ENCODE measurements around the gene CATSPER1. TPM values are rescaled to one million over a fixed set of nuclear protein-coding genes. Genes with fewer than 3 reads are reported as not detected.

Gene CATSPER1
- total and polyA plus RNA-seq, 2 of the 13 experiments (the other 11 are each of a cell fraction or from before 2014, with no cell fraction given) = 0.17 TPM; not detected in 1

- in situ Hi-C loops (cut with HindIII; ENCODE audit: extremely low pct_ligation_motif_present, low pct_unique_long_range_greater_than_20kb) (no loop called here), intact Hi-C loops (cut with micrococcal nuclease; ENCODE audit: unreplicated experiment) (no loop called here)
- 67% methylated on average over 35 of the region's 61 CpGs for WGBS (ENCODE audit: low lambda C conversion rate)
- no peak for FAIRE-seq
- H3K36me3 ChIP-seq (replicated peaks in 1 of 2; ENCODE audit: control insufficient read depth in 1 of 2, insufficient read depth in 2 of 2, low read length in 2 of 2) = no peaks in the 10 kb centered on the region
- no peak within 1 kb of the TSS for H2AFZ ChIP-seq (ENCODE audit: low read length)
- DNase-seq (ENCODE audit: low spot score) = no peak
- peaks cover 12% of the 10 kb centered on the region; the same call in 1 of the 2 replicates for H3K4me1 ChIP-seq (ENCODE audit: insufficient read depth, low read length)
- H3K9me3 ChIP-seq (ENCODE audit: low read length) = no peaks in the 10 kb centered on the region
- no peak within 1 kb of the TSS for H3K27ac ChIP-seq (ENCODE audit: extremely low read length, insufficient read depth, low read length)
- no peak within 1 kb of the TSS for H3K9ac ChIP-seq (ENCODE audit: insufficient read depth, low read depth, low read length)
- H3K4me2 ChIP-seq (ENCODE audit: low read depth, low read length) = no peak within 1 kb of the TSS; the same call in 1 of the 2 replicates
- no peak within 1 kb of the TSS for H3K4me3 ChIP-seq (replicated peaks in 1 of 3; ENCODE audit: insufficient read depth in 1 of 3, low read depth in 2 of 3, low read length in 3 of 3)
- ATAC-seq = no peak
- H3K79me2 ChIP-seq (ENCODE audit: insufficient read depth, low read length) = no peaks in the 10 kb centered on the region
- ChIA-PET POLR2A (interaction anchor here (1.2 kb wide), 1 partner anchor 9 kb away, joined by 3 read pairs; the partner anchor contains the start of genes BANF1 and EIF1AD), CTCF (ENCODE audit: low intra/inter-chr PET ratio, low total read pairs) (no interaction called here)
- TF ChIP-seq RAD21 (CRISPR knock-in tag; IDR thresholded peaks at IDR 0.05) (no peak), SP1 (IDR thresholded peaks at IDR 0.05) (no peak), SP1 (CRISPR knock-in tag; IDR thresholded peaks at IDR 0.05) (no peak), ZNF276 (CRISPR knock-in tag; IDR thresholded peaks at IDR 0.05; ENCODE audit: low read depth) (no peak), ZNF777 (CRISPR knock-in tag; IDR thresholded peaks at IDR 0.05) (peak; percentile 37; the same call in 1 of the 2 replicates), ZNF296 (CRISPR knock-in tag; conservative IDR thresholded peaks at IDR 0.05) (no peak), ZNF747 (CRISPR knock-in tag; IDR thresholded peaks at IDR 0.05; ENCODE audit: borderline replicate concordance) (no peak), ATRX (CRISPR knock-in tag; IDR thresholded peaks at IDR 0.05; ENCODE audit: borderline replicate concordance) (no peak), ZZZ3 (CRISPR knock-in tag; IDR thresholded peaks at IDR 0.05; ENCODE audit: borderline replicate concordance) (no peak)
- TF ChIP-seq, protein P1, sequence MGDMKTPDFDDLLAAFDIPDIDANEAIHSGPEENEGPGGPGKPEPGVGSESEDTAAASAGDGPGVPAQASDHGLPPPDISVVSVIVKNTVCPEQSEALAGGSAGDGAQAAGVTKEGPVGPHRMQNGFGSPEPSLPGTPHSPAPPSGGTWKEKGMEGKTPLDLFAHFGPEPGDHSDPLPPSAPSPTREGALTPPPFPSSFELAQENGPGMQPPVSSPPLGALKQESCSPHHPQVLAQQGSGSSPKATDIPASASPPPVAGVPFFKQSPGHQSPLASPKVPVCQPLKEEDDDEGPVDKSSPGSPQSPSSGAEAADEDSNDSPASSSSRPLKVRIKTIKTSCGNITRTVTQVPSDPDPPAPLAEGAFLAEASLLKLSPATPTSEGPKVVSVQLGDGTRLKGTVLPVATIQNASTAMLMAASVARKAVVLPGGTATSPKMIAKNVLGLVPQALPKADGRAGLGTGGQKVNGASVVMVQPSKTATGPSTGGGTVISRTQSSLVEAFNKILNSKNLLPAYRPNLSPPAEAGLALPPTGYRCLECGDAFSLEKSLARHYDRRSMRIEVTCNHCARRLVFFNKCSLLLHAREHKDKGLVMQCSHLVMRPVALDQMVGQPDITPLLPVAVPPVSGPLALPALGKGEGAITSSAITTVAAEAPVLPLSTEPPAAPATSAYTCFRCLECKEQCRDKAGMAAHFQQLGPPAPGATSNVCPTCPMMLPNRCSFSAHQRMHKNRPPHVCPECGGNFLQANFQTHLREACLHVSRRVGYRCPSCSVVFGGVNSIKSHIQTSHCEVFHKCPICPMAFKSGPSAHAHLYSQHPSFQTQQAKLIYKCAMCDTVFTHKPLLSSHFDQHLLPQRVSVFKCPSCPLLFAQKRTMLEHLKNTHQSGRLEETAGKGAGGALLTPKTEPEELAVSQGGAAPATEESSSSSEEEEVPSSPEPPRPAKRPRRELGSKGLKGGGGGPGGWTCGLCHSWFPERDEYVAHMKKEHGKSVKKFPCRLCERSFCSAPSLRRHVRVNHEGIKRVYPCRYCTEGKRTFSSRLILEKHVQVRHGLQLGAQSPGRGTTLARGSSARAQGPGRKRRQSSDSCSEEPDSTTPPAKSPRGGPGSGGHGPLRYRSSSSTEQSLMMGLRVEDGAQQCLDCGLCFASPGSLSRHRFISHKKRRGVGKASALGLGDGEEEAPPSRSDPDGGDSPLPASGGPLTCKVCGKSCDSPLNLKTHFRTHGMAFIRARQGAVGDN (CRISPR knock-in tag; IDR thresholded peaks at IDR 0.05) = 0 out of 2 replicates have a peak, but pooled peaks have one; percentile 11
- H4K20me1 ChIP-seq (ENCODE audit: insufficient read depth, low read length) = no peaks in the 10 kb centered on the region
- peaks cover 7 to 45% of the 10 kb centered on the region in 2 experiments; a peak in 4 of 5 replicates for H3K27me3 ChIP-seq (ENCODE audit: control insufficient read depth in 1 of 2, insufficient read depth in 2 of 2, low read length in 2 of 2)
- no TSS peak for BruUV-seq (replicated peaks)
These were observed 14.4 kb downstream of the CATSPER1 start, which contains the start of gene CST6 for GRCh38 chr11:66011785-66012303. Gene CST6, plus strand, starts transcription at chr11:66012008. Its CDS starts 37 bp downstream, at chr11:66012045.
